Vein endothelial cell (primary cell): Measurements from ENCODE around the gene KIF5C. TPM values are rescaled to one million over a fixed set of nuclear protein-coding genes. Genes with fewer than 3 reads are reported as not detected.

Source experiments
- small RNA-seq: library from RNA; depleted of rRNA; stranded (forward); fragments of <200 nt; gene quantifications from one replicate; pipeline ENCODE3, GENCODE V24; 2012
- total RNA-seq: library from RNA; depleted of rRNA; stranded (reverse); fragments of >200 nt; gene quantifications from 2 replicates; pipeline ENCODE4 v1.2.3, GENCODE V29; 2012

Gene KIF5C
- 0.29 and 0.33 TPM in 2 replicates for total RNA-seq

DNA sequence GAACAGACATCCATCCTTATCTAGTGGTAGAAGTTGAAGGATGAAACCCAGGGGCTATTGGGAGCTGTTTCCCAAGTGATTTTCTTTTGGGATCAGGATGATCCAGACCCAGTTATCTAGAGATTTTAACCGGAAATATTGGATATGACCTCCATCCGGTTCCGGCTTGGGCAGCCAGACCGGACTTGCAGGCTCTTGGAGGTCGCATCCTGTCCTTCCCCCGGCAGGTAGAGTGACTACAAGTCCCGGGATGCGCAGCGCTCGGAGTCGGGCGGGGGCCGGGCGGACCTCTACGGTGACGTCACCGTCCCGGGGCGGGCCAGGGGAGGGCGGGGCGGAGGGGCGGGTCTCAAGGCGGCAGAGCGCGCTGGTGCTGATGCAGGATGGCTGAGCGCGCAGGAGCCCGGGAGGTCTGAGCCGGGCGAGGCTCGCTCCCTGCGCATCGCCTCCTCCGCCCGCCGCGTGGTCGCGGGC lies at the start of gene KIF5C:
TSS of gene KIF5C (plus strand) at position 360 of the 474 bp plus-strand sequence. CDS start 391 bp downstream, outside the sequence.

DNA sequence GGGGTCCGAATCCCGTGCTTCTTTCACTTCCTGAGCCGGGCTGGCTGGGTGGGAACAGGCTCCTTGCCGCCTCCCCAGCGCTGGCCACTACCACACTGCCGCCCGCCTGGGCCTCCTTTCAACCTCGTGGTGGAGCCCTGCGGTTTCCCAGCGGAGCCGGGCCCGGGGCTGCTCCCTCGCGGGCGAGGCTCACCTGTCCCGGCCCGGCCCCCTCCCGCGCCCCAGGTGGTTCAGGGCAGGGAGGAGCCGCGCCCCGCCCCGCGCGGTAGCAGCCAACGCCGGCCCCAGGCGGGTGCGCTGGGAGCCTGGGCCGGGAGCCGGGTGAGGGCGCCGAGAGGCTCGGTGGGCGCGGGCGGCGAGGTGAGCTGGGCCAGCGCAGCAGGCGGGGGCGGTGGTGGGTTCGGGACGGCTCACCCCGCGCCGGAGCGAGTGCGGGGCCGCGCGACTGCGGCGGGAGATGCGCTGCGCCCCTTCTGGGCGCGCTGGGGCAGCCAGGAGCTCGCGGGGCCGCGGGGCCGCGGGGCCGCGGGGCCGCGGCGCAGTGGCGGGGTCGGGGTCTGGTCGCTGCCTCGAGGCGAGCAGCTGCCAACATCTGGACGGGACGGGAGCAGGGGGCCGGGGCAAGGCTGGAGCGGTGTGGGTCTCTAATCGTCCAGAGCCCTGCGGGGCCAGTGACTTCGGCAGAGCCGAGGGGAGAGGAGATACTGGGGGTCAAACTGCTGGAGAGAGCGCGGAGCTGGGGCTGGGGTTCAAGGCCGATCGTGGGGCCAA lies 163.6 kb downstream of the KIF5C start, which contains the start of gene LYPD6B:
TSS of gene LYPD6B (plus strand) at position 258 of the 771 bp plus-strand sequence. CDS start 92,250 bp downstream, outside the sequence.

Small RNA genes within 50 kb of the gene (small RNA-seq; reads per million reads assigned to genes)
- gene RNU2-9P (0.16 reads per million), gene UBBP3 (0.21 reads per million)

Other genes with a start within 250 kb of the KIF5C start
- 22.9 and 27.4 TPM in 2 replicates for gene EPC2, start 230.5 kb upstream of the KIF5C start, total RNA-seq
- 0.10 TPM in 1 of 2 replicates, not detected in the other for gene LYPD6B, start 163.5 kb downstream of the KIF5C start, total RNA-seq